CD14-positive monocyte (primary cell): ENCODE data around the gene FKBP7. TPM values are rescaled to one million over a fixed set of nuclear protein-coding genes. Genes with fewer than 3 reads are reported as not detected.

Experiments used
- DNase-seq, 3 donors: peaks; one replicate each; pipeline ENCODE4 v3.0.0-alpha.2; 2011 to 2022
- H2AFZ ChIP-seq: 2 replicates; pipeline ENCODE4 v1.6.0; 2012; ENCODE audit warnings: mild to moderate bottlenecking, low read depth, low read length, inconsistent platforms; ENCODE audit not compliant: insufficient read depth, poor library complexity, severe bottlenecking
- H3K27ac ChIP-seq, 2 donors: 1 replicate in 1 of 2; 2 replicates in 1 of 2; pipeline ENCODE4 v1.5.1; 2012 to 2013; ENCODE audit warnings: low read length in 2 of 2, control low read depth in 1 of 2, inconsistent platforms in 1 of 2, low read depth in 1 of 2, mild to moderate bottlenecking in 1 of 2
- H3K27me3 ChIP-seq, 2 donors: one replicate each; pipeline versions ENCODE4 v1.6.0 to v1.6.1; 2011 to 2013; ENCODE audit warnings: low read length in 2 of 2; ENCODE audit not compliant: control insufficient read depth in 2 of 2, insufficient read depth in 2 of 2
- H3K36me3 ChIP-seq, 2 donors: replicated peaks in 1 of 2; 1 replicate in 1 of 2; 2 replicates in 1 of 2; pipeline versions ENCODE4 v1.5.1 to v1.6.1; 2012 to 2013; ENCODE audit warnings: low read length in 2 of 2, control low read depth in 1 of 2, inconsistent platforms in 1 of 2, mild to moderate bottlenecking in 1 of 2; ENCODE audit not compliant: insufficient read depth in 2 of 2, control insufficient read depth in 1 of 2
- H3K4me1 ChIP-seq, 2 donors: 1 replicate in 1 of 2; 2 replicates in 1 of 2; pipeline versions ENCODE4 v1.5.1 to v1.6.1; 2012 to 2013; ENCODE audit warnings: low read length in 2 of 2, control low read depth in 1 of 2, inconsistent platforms in 1 of 2, mild to moderate bottlenecking in 1 of 2, moderate library complexity in 1 of 2; ENCODE audit not compliant: insufficient read depth in 2 of 2, control insufficient read depth in 1 of 2
- H3K4me2 ChIP-seq: replicated peaks from 2 replicates; pipeline ENCODE3; 2012; ENCODE audit warnings: low read length, moderate library complexity, mild to moderate bottlenecking; ENCODE audit not compliant: poor library complexity, severe bottlenecking; ENCODE audit errors: extremely low read depth
- H3K4me3 ChIP-seq, 3 experiments: fragments of 200-600 bp in 1 of 3; sonication (generic) in 1 of 3; replicated peaks in 1 of 3; 1 replicate in 2 of 3; 2 replicates in 1 of 3; pipeline ENCODE4 v1.5.1; 2011 to 2013; ENCODE audit warnings: low read length in 3 of 3, mild to moderate bottlenecking in 3 of 3, control low read depth in 2 of 3, low read depth in 2 of 3, inconsistent platforms in 1 of 3, moderate library complexity in 1 of 3
- H3K79me2 ChIP-seq: 2 replicates; pipeline ENCODE4 v1.6.0; 2012; ENCODE audit warnings: mild to moderate bottlenecking, control low read depth, inconsistent platforms, low read length, moderate library complexity; ENCODE audit not compliant: insufficient read depth
- H3K9ac ChIP-seq: 2 replicates; pipeline ENCODE4 v1.6.0; 2017; ENCODE audit warnings: low read length, mild to moderate bottlenecking; ENCODE audit not compliant: insufficient read depth, poor library complexity, severe bottlenecking
- H3K9me3 ChIP-seq, 2 donors: replicated peaks in 1 of 2; 1 replicate in 1 of 2; 2 replicates in 1 of 2; pipeline versions ENCODE4 v1.5.1 to v1.6.1; 2012 to 2013; ENCODE audit warnings: low read length in 2 of 2, control low read depth in 1 of 2; ENCODE audit not compliant: control insufficient read depth in 1 of 2, insufficient read depth in 1 of 2
- H4K20me1 ChIP-seq: 2 replicates; pipeline ENCODE4 v1.6.0; 2012; ENCODE audit warnings: mild to moderate bottlenecking, low read length, control low read depth, moderate library complexity; ENCODE audit not compliant: insufficient read depth
- H3K27ac Mint-ChIP-seq, 7 donors: one replicate each; pipeline ENCODE4 v1.8.0; 2020; ENCODE audit warnings: mild to moderate bottlenecking in 7 of 7, mixed read lengths in 7 of 7, moderate library complexity in 6 of 7, inconsistent platforms in 2 of 7
- H3K27me3 Mint-ChIP-seq, 3 donors: one replicate each; pipeline ENCODE4 v1.8.0; 2021 to 2022; ENCODE audit warnings: low read depth in 3 of 3, mild to moderate bottlenecking in 3 of 3, mixed read lengths in 3 of 3, moderate library complexity in 3 of 3, inconsistent platforms in 1 of 3
- H3K36me3 Mint-ChIP-seq, 2 donors: one replicate each; pipeline ENCODE4 v1.8.0; 2020; ENCODE audit warnings: mixed read lengths in 2 of 2, inconsistent platforms in 1 of 2, mild to moderate bottlenecking in 1 of 2
- H3K4me1 Mint-ChIP-seq: one replicate; pipeline ENCODE4 v1.8.0; 2020; ENCODE audit warnings: mild to moderate bottlenecking, mixed read lengths
- H3K4me3 Mint-ChIP-seq, 2 donors: one replicate each; pipeline ENCODE4 v1.8.0; 2020; ENCODE audit warnings: mild to moderate bottlenecking in 2 of 2, mixed read lengths in 2 of 2, moderate library complexity in 1 of 2
- H3K9me3 Mint-ChIP-seq, 7 donors: one replicate each; pipeline ENCODE4 v1.8.0; 2020 to 2022; ENCODE audit warnings: mixed read lengths in 7 of 7, mild to moderate bottlenecking in 6 of 7, moderate library complexity in 6 of 7, inconsistent platforms in 2 of 7
- CTCF ChIP-seq: fragments of 200-600 bp; IDR thresholded peaks from one replicate; pipeline ENCODE4 v1.8.0; 2022; ENCODE audit warnings: antibody characterized with exemption, mild to moderate bottlenecking
- WGBS: methylation state at CpG from one replicate; pipeline ENCODE4 v1.1.5; 2013; ENCODE audit warnings: missing lambda C conversion rate; ENCODE audit not compliant: insufficient coverage; 5-methylcytosine and 5-hydroxymethylcytosine counted together
- intact Hi-C, 2 donors: fragments of 100-400 bp; cut with micrococcal nuclease; formaldehyde crosslinking; loops; one replicate each; pipeline versions ENCODE4 v1.15.0 to v1.15.1; 2023
- polyA plus RNA-seq, 3 donors: library from polyadenylated mRNA; depleted of rRNA in 1 of 3; unstranded in 2 of 3; stranded (reverse) in 1 of 3; fragments of 300-500 nt in 2 of 3; fragments of >200 nt in 1 of 3; fragmentation: Illumina TruSeq in 2 of 3; gene quantifications; 1 replicate in 2 of 3; 2 replicates in 1 of 3; pipeline ENCODE4 v1.2.3, GENCODE V29; 2012 to 2021

Gene FKBP7
- polyA plus RNA-seq, 3 donors, result 0.25 to 1.6 (median 0.57) TPM

- Mint-ChIP-seq H3K4me1 (no peaks in the 10 kb centered on the region), H3K27ac (no peak overlapping the region), H3K4me3 (no peak overlapping the region), H3K27me3 (no peaks in the 10 kb centered on the region), H3K9me3 (no peaks in the 10 kb centered on the region), H3K36me3 (peaks cover 86 to 87% of the 10 kb centered on the region in 2 donors)
- no peak for DNase-seq
- Histone ChIP-seq H3K79me2 (no peaks in the 10 kb centered on the region), H3K27me3 (no peaks in the 10 kb centered on the region), H3K4me3 (no peak overlapping the region), H3K4me2 (no peak overlapping the region), H3K36me3 (peaks cover 96 to 97% of the 10 kb centered on the region in 2 donors), H3K27ac (no peak overlapping the region), H2AFZ (no peak overlapping the region), H3K4me1 (no peaks in the 10 kb centered on the region), H4K20me1 (no peaks in the 10 kb centered on the region), H3K9ac (no peak overlapping the region), H3K9me3 (no peaks in the 10 kb centered on the region)
- no peak for TF ChIP-seq CTCF
- 100% methylated on average over 3 of the region's 3 CpGs for WGBS
- intact Hi-C loops, result no loop called here
Measured at GRCh38 chr2:178499640-178500039, 21.2 kb upstream of the FKBP7 start.

- Histone ChIP-seq H3K4me3 (no peak overlapping the region), H3K79me2 (no peaks in the 10 kb centered on the region), H4K20me1 (no peaks in the 10 kb centered on the region), H3K4me1 (no peaks in the 10 kb centered on the region), H2AFZ (no peak overlapping the region), H3K4me2 (no peak overlapping the region), H3K27ac (no peak overlapping the region), H3K9me3 (no peaks in the 10 kb centered on the region), H3K9ac (no peak overlapping the region), H3K27me3 (no peaks in the 10 kb centered on the region), H3K36me3 (peaks cover 97% of the 10 kb centered on the region in 2 donors)
- Mint-ChIP-seq H3K4me3 (no peak overlapping the region), H3K9me3 (no peaks in the 10 kb centered on the region), H3K27ac (no peak overlapping the region), H3K36me3 (peaks cover 88 to 89% of the 10 kb centered on the region in 2 donors), H3K27me3 (no peaks in the 10 kb centered on the region), H3K4me1 (no peaks in the 10 kb centered on the region)
- no peak for TF ChIP-seq CTCF
- intact Hi-C loops, result no loop called here
- no peak for DNase-seq
Measured at GRCh38 chr2:178498137-178498536, 19.7 kb upstream of the FKBP7 start.
